ENCODE data around the gene SPTLC1.

- no peak for TF ChIP-seq POLR2AphosphoS5 (IDR thresholded peaks at IDR 0.05; ENCODE audit: low read depth)
- no peak for TF ChIP-seq CTCF (IDR thresholded peaks at IDR 0.05; ENCODE audit: insufficient read depth, low read length)
Measured at GRCh38 chr9:91992461-91993041, 122.7 kb downstream of the SPTLC1 start.

All from HL-60 (cell line).